Glutamatergic neuron (in vitro differentiated cells): ENCODE measurements around the gene GNB5. TPM values are rescaled to one million over a fixed set of nuclear protein-coding genes. Genes with fewer than 3 reads are reported as not detected.

Experiments used
- DNase-seq: peaks from one replicate; pipeline ENCODE4 v3.0.0; 2022
- H3K27ac Mint-ChIP-seq: one replicate; pipeline ENCODE4 v1.8.0; 2020; ENCODE audit warnings: mild to moderate bottlenecking, mixed read lengths, inconsistent platforms; ENCODE audit not compliant: unreplicated experiment
- H3K27me3 Mint-ChIP-seq: one replicate; pipeline ENCODE4 v1.8.0; 2020; ENCODE audit warnings: mild to moderate bottlenecking, moderate library complexity, mixed read lengths, inconsistent platforms; ENCODE audit not compliant: unreplicated experiment
- H3K36me3 Mint-ChIP-seq: one replicate; pipeline ENCODE4 v1.8.0; 2020; ENCODE audit warnings: mild to moderate bottlenecking, mixed read lengths, inconsistent platforms; ENCODE audit not compliant: unreplicated experiment
- H3K4me1 Mint-ChIP-seq: one replicate; pipeline ENCODE4 v1.8.0; 2020; ENCODE audit warnings: mild to moderate bottlenecking, low read depth, mixed read lengths, inconsistent platforms; ENCODE audit not compliant: unreplicated experiment
- H3K4me3 Mint-ChIP-seq: one replicate; pipeline ENCODE4 v1.8.0; 2020; ENCODE audit warnings: mild to moderate bottlenecking, mixed read lengths, inconsistent platforms; ENCODE audit not compliant: unreplicated experiment
- H3K9me3 Mint-ChIP-seq: one replicate; pipeline ENCODE4 v1.8.0; 2020; ENCODE audit warnings: mild to moderate bottlenecking, moderate library complexity, mixed read lengths, inconsistent platforms; ENCODE audit not compliant: unreplicated experiment
- total RNA-seq: library from RNA; stranded (reverse); fragmentation: NEBNext Ultra II Directional; extraction: Animal tissue kit (Norgen Biotek cat#: 25700); gene quantifications from one replicate; pipeline ENCODE4 v1.2.1, GENCODE V29; 2021; ENCODE audit not compliant: unreplicated experiment
- TF ChIP-seq, protein P1 (sequence below): fragments of 200-600 bp; sonication (generic); IDR thresholded peaks from one replicate; pipeline ENCODE4 v1.5.0; 2021; ENCODE audit not compliant: partially characterized antibody, unreplicated experiment

GNB5 gene
- total RNA-seq, 1 donor from 2014 or later = 28.4 TPM

DNA sequence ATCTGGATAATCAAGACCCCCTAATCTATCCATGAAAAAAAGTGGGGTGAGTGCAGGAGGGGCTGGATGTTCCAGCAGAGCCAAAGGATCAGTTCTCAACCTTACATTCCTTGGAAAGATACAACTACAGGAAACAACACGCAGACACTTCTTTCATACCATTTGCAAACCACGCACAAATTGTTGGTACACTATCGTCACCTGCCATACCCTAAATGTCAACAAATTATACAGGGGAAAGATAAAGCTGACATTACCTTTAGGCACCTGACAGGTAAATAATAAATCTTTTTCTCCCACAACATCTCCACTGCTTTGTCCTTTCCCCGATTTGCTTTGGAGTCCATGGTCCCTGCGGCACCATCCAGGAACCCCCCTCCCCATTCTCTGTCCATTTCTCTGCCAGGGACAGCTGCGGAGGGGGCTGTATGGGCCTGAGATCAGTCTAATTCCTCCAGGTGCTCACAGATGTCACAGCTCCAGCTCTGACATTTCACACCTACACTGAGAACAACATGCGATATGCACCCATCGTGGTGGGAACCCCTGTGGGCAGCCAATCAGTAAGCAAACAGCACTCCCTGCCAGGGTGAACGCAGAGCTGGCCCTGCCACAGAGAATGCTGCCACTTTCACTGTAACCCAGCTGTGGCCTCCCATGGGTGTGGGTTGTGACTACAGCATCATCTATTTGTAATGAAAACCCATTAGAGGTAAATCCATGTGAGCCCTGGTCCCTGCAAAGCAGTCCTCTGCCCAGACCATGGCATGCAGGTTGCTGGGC lies 41.0 kb downstream of the GNB5 start:
- H3K27me3 Mint-ChIP-seq = peaks cover 2% of the 10 kb centered on the region
- H3K9me3 Mint-ChIP-seq = no peaks in the 10 kb centered on the region
- peaks cover 10% of the 10 kb centered on the region for H3K4me1 Mint-ChIP-seq
- H3K36me3 Mint-ChIP-seq = no peaks in the 10 kb centered on the region
- H3K27ac Mint-ChIP-seq = no peak overlapping the region
- no peak for DNase-seq
- no peak overlapping the region for H3K4me3 Mint-ChIP-seq
- TF ChIP-seq, protein P1, sequence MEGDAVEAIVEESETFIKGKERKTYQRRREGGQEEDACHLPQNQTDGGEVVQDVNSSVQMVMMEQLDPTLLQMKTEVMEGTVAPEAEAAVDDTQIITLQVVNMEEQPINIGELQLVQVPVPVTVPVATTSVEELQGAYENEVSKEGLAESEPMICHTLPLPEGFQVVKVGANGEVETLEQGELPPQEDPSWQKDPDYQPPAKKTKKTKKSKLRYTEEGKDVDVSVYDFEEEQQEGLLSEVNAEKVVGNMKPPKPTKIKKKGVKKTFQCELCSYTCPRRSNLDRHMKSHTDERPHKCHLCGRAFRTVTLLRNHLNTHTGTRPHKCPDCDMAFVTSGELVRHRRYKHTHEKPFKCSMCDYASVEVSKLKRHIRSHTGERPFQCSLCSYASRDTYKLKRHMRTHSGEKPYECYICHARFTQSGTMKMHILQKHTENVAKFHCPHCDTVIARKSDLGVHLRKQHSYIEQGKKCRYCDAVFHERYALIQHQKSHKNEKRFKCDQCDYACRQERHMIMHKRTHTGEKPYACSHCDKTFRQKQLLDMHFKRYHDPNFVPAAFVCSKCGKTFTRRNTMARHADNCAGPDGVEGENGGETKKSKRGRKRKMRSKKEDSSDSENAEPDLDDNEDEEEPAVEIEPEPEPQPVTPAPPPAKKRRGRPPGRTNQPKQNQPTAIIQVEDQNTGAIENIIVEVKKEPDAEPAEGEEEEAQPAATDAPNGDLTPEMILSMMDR = no peak

- no peak overlapping the region for H3K27ac Mint-ChIP-seq
- no peak for DNase-seq
Observed at GRCh38 chr15:52148403-52148802, 42.8 kb downstream of the GNB5 start.

GRCh38 chr15:52146776-52147175 lies 44.4 kb downstream of the GNB5 start:
- TF ChIP-seq, protein P1 = no peak
- peaks cover 2% of the 10 kb centered on the region for H3K27me3 Mint-ChIP-seq
- H3K4me3 Mint-ChIP-seq = no peak overlapping the region
- H3K9me3 Mint-ChIP-seq = no peaks in the 10 kb centered on the region
- no peak for DNase-seq
- no peak overlapping the region for H3K27ac Mint-ChIP-seq
- peaks cover 7% of the 10 kb centered on the region for H3K4me1 Mint-ChIP-seq
- no peaks in the 10 kb centered on the region for H3K36me3 Mint-ChIP-seq

More at GRCh38 chr15:52148403-52148802, 42.8 kb downstream of the GNB5 start:
- TF ChIP-seq, protein P1 = no peak
- Mint-ChIP-seq H3K27me3 (peaks cover 2% of the 10 kb centered on the region), H3K4me1 (peaks cover 7% of the 10 kb centered on the region), H3K4me3 (no peak overlapping the region), H3K36me3 (no peaks in the 10 kb centered on the region), H3K9me3 (no peaks in the 10 kb centered on the region)

- H3K27ac Mint-ChIP-seq = no peak overlapping the region
- H3K4me3 Mint-ChIP-seq = no peak overlapping the region
- H3K9me3 Mint-ChIP-seq = no peaks in the 10 kb centered on the region
- H3K27me3 Mint-ChIP-seq = peaks cover 2% of the 10 kb centered on the region
- H3K4me1 Mint-ChIP-seq = peaks cover 7% of the 10 kb centered on the region
- no peaks in the 10 kb centered on the region for H3K36me3 Mint-ChIP-seq
- TF ChIP-seq, protein P1 = no peak
- no peak for DNase-seq
Observed at GRCh38 chr15:52146261-52146660, 44.9 kb downstream of the GNB5 start.

GRCh38 chr15:52144656-52145178 lies 46.5 kb downstream of the GNB5 start:
- H3K4me1 Mint-ChIP-seq = peaks cover 9% of the 10 kb centered on the region
- no peak overlapping the region for H3K27ac Mint-ChIP-seq
- no peaks in the 10 kb centered on the region for H3K36me3 Mint-ChIP-seq
- H3K4me3 Mint-ChIP-seq = no peak overlapping the region
- DNase-seq = no peak
- TF ChIP-seq, protein P1 = no peak
- no peaks in the 10 kb centered on the region for H3K9me3 Mint-ChIP-seq
- H3K27me3 Mint-ChIP-seq = no peaks in the 10 kb centered on the region
